ENCODE data around the gene ADAMTS2. TPM values are rescaled to one million over a fixed set of nuclear protein-coding genes. Genes with fewer than 3 reads are reported as not detected.

ADAMTS2 gene
- total RNA-seq, 1 experiment from 2014 or later = 3.9 TPM

GRCh38 chr5:179242676-179243075, 102.6 kb downstream of the ADAMTS2 start:
- ChIA-PET POLR2A (no interaction called here), RAD21 (ENCODE audit: low non-redundant PET in 1 of 2, low total read pairs in 2 of 2, uncharacterized antibody in 2 of 2, unreplicated experiment in 2 of 2) (no interaction called here), CTCF (no interaction called here)
- Histone ChIP-seq H3K36me3 (ENCODE audit: control insufficient read depth in 1 of 2, insufficient read depth in 2 of 2, low read length in 2 of 2) (no peaks in the 10 kb centered on the region), H3K4me3 (replicated peaks in 1 of 2; ENCODE audit: low read depth in 1 of 2, low read length in 2 of 2) (no peak overlapping the region), H3K9me2 (ENCODE audit: insufficient read depth) (no peaks in the 10 kb centered on the region), H3K27ac (ENCODE audit: low read depth, low read length) (no peak overlapping the region), H3K9me3 (ENCODE audit: control insufficient read depth in 1 of 2, insufficient read depth in 1 of 2, low read depth in 1 of 2, low read length in 2 of 2) (no peaks in the 10 kb centered on the region), H4K20me1 (ENCODE audit: insufficient read depth) (no peaks in the 10 kb centered on the region), H3K4me2 (ENCODE audit: low read length) (no peak overlapping the region), H2AFZ (ENCODE audit: low read depth, low read length, poor library complexity, severe bottlenecking) (no peak overlapping the region), H3K27me3 (ENCODE audit: insufficient read depth, low read length) (0 out of 2 replicates have a peak, but pooled peaks cover 4% of the 10 kb centered on the region), H3K4me1 (ENCODE audit: control insufficient read depth in 1 of 2, insufficient read depth in 2 of 2, low read length in 2 of 2) (no peaks in the 10 kb centered on the region), H3K79me2 (ENCODE audit: insufficient read depth, low read length) (no peaks in the 10 kb centered on the region), H3K9ac (ENCODE audit: low read length) (no peak overlapping the region)
- intact Hi-C loops (cut with micrococcal nuclease) = no loop called here
- TF ChIP-seq POLR2A (IDR thresholded peaks at IDR 0.05; ENCODE audit: borderline replicate concordance, extremely low read depth, insufficient read depth, insufficient read length) (no peak), CEBPB (IDR thresholded peaks at IDR 0.05; ENCODE audit: low read depth) (no peak), MAX (IDR thresholded peaks at IDR 0.05) (no peak), EZH2 (IDR thresholded peaks at IDR 0.05) (no peak), ZFX (IDR thresholded peaks at IDR 0.05) (no peak), YY1 (IDR thresholded peaks at IDR 0.05; ENCODE audit: extremely low read depth, insufficient replicate concordance, low read depth, low read length) (no peak)
- no peak for ATAC-seq
- no peak for DNase-seq (ENCODE audit: low read depth, low spot score)
- BruUV-seq (replicated peaks) = no TSS peak

GRCh38 chr5:179241764-179242370, 103.4 kb downstream of the ADAMTS2 start:
- no TSS peak for BruUV-seq (replicated peaks)
- Histone ChIP-seq H3K4me1 (ENCODE audit: control insufficient read depth in 1 of 2, insufficient read depth in 2 of 2, low read length in 2 of 2) (no peaks in the 10 kb centered on the region), H3K79me2 (ENCODE audit: insufficient read depth, low read length) (no peaks in the 10 kb centered on the region), H3K9me2 (ENCODE audit: insufficient read depth) (no peaks in the 10 kb centered on the region), H3K4me3 (replicated peaks in 1 of 2; ENCODE audit: low read depth in 1 of 2, low read length in 2 of 2) (no peak overlapping the region), H4K20me1 (ENCODE audit: insufficient read depth) (no peaks in the 10 kb centered on the region), H3K27me3 (ENCODE audit: insufficient read depth, low read length) (0 out of 2 replicates have a peak, but pooled peaks cover 4% of the 10 kb centered on the region), H3K9me3 (ENCODE audit: control insufficient read depth in 1 of 2, insufficient read depth in 1 of 2, low read depth in 1 of 2, low read length in 2 of 2) (no peaks in the 10 kb centered on the region), H3K27ac (ENCODE audit: low read depth, low read length) (no peak overlapping the region), H2AFZ (ENCODE audit: low read depth, low read length, poor library complexity, severe bottlenecking) (no peak overlapping the region), H3K9ac (ENCODE audit: low read length) (no peak overlapping the region), H3K4me2 (ENCODE audit: low read length) (no peak overlapping the region), H3K36me3 (ENCODE audit: control insufficient read depth in 1 of 2, insufficient read depth in 2 of 2, low read length in 2 of 2) (no peaks in the 10 kb centered on the region)
- intact Hi-C loops (cut with micrococcal nuclease) = no loop called here
- CTCF ChIA-PET = no interaction called here
- DNase-seq (ENCODE audit: low read depth, low spot score) = no peak
- RAD21 ChIA-PET (ENCODE audit: low non-redundant PET in 1 of 2, low total read pairs in 2 of 2, uncharacterized antibody in 2 of 2, unreplicated experiment in 2 of 2) = no interaction called here
- POLR2A ChIA-PET = no interaction called here
- no peak for ATAC-seq
- TF ChIP-seq ZNF274 (IDR thresholded peaks at IDR 0.05; ENCODE audit: low read depth, low read length) (no peak), POLR2A (IDR thresholded peaks at IDR 0.05; ENCODE audit: borderline replicate concordance, extremely low read depth, insufficient read depth, insufficient read length) (no peak), EGR1 (IDR thresholded peaks at IDR 0.05; ENCODE audit: low read depth) (no peak), YY1 (IDR thresholded peaks at IDR 0.05; ENCODE audit: extremely low read depth, insufficient replicate concordance, low read depth, low read length) (no peak), CEBPB (IDR thresholded peaks at IDR 0.05; ENCODE audit: low read depth) (no peak), FOSL1 (IDR thresholded peaks at IDR 0.05; ENCODE audit: low read depth) (no peak), MAX (IDR thresholded peaks at IDR 0.05) (no peak), SP1 (IDR thresholded peaks at IDR 0.05; ENCODE audit: low read depth) (no peak), SRF (IDR thresholded peaks at IDR 0.05; ENCODE audit: low read depth) (no peak), REST (IDR thresholded peaks at IDR 0.05; ENCODE audit: low read depth) (no peak), CTCF (IDR thresholded peaks at IDR 0.05 in 2 of 3, conservative IDR thresholded peaks at IDR 0.05 in 1 of 3; ENCODE audit: borderline replicate concordance in 1 of 3, insufficient read depth in 1 of 3, low read depth in 2 of 3, low read length in 2 of 3) (no peak)

All from HCT116 (cell line).